ENCODE measurements around the gene LUM.

DNA sequence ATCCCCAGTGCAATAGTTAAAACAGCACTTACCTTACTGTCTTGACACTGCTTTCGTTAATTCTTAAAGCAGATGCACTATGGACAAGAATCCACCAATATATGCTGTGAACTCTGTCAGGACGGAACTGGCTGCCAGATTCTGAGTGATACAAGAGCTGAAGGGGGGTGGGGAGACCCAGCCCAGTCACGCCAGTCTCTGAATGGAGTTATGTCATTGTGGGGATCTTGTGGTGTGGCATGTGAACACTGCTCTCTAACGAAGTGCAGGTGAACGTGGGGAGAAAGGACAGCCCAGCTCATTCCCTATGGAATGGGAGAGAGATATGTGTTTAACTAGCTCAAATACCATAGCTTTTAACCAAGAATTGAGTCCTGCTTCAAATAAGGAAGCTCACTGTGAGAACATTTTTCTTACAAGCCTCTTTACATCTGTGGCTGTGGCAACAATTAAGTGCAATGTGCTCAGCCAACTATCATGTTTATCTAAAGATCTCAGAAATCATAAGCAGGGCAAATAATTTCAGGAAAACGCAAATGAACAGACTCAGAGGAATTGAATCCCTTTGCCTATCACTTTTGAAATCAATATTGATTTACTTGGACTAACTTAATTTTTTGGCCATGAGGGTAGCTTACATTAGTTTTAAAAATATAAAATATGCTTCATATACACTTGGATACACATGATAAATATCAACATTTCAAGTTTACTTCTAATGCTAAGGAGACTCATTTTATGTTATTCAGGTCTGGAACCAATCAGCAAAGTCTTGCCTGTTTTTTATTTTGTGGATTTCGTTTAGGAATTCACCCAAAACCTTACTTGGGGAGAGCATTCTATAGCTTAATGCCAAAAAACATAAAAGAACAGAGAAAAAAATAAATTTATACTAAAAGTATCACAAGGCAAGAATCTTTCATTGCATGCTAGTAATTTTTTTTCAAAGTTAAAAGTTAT is at the start of gene LUM:
- TF ChIP-seq, protein P1, sequence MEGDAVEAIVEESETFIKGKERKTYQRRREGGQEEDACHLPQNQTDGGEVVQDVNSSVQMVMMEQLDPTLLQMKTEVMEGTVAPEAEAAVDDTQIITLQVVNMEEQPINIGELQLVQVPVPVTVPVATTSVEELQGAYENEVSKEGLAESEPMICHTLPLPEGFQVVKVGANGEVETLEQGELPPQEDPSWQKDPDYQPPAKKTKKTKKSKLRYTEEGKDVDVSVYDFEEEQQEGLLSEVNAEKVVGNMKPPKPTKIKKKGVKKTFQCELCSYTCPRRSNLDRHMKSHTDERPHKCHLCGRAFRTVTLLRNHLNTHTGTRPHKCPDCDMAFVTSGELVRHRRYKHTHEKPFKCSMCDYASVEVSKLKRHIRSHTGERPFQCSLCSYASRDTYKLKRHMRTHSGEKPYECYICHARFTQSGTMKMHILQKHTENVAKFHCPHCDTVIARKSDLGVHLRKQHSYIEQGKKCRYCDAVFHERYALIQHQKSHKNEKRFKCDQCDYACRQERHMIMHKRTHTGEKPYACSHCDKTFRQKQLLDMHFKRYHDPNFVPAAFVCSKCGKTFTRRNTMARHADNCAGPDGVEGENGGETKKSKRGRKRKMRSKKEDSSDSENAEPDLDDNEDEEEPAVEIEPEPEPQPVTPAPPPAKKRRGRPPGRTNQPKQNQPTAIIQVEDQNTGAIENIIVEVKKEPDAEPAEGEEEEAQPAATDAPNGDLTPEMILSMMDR (conservative IDR thresholded peaks at IDR 0.05 in 1 of 2, IDR thresholded peaks at IDR 0.05 in 1 of 2; ENCODE audit: low read depth in 1 of 2, low read length in 2 of 2) = no peak
- TF ChIP-seq EZH2 (IDR thresholded peaks at IDR 0.05; ENCODE audit: low read length, missing control alignments) = no peak

All from fibroblast of lung (primary cell).